Renal pelvis (tissue), 4 donors: Measurements from ENCODE around the gene PLLP. TPM values are rescaled to one million over a fixed set of nuclear protein-coding genes. Genes with fewer than 3 reads are reported as not detected.

ENCODE experiments used
- DNase-seq: peaks from one replicate; pipeline ENCODE4 v3.0.0-alpha.2; 2013
- polyA plus RNA-seq, 3 donors: library from polyadenylated mRNA; unstranded; fragments of 120-200 nt; gene quantifications; one replicate each; pipeline ENCODE4 v1.2.1, GENCODE V29; 2013; ENCODE audit not compliant: insufficient read length in 3 of 3

The PLLP gene
- polyA plus RNA-seq, 3 donors: 22.5 to 26.6 (median 24.7) TPM

- DNase-seq: no peak
Observed at GRCh38 chr16:57231821-57232350, 52.6 kb downstream of the PLLP start.

DNA sequence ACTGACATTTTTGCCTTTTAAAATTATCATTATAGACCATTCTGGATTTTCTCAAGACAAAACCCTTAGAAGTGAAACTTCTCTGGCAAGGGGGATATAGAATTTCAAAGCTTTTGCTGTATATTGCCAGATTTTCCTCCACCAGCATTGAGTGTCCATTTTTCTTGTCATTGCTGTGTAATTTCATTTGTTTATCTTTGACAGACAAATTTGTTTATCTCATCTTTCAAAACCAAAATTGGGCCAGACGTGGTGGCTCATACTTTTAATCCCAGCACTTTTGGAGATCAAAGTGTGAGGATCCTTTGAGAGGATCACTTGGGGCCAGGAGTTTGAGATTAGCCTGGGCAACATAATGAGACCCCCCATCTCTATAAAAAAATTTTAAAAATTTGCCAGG lies 55.4 kb downstream of the PLLP start:
- DNase-seq: no peak

DNA sequence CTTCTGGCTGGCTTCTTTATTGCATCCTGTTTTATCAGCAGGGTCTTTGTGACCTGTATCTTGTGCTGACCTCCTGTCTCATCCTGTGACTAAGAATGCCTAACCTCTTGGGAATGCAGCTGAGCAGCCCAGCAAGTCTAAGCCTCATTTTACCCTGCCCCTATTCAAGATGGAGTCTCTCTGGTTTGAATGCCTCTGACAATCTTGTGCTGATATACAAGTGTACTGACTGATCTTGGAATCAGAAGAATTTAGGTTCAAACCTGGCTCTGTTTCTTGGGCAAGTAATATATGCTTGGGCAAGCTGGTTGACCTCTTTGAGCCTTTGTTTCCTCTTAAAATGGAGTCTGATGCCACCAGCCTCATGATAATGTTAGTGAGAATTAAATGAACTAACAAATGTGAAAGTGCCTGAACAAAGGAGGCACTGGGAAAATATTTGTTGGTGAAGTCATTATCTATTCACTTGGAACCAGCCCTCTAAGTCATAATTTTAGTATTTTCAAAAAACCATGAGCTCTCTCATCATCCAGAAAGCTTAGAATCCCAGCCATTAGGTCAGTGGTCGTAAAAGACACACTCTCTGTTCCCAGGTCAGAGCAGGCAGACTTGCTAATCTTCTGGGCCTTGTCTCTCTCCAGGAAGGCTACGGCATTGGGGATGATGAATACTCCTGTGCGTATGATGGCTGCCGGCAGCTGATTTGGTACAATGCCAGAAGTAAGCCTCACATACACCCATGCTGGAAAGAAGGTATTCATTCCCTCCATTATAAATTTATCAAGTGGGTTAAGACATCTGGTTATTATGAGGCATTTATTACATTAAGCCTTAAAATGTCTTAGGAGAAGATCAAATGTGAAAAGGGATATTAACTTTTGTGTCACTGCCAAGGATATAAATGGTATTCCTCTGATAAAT lies 57.5 kb downstream of the PLLP start:
- DNase-seq: no peak

GRCh38 chr16:57225978-57226377 lies 58.5 kb downstream of the PLLP start:
- DNase-seq: no peak

DNA sequence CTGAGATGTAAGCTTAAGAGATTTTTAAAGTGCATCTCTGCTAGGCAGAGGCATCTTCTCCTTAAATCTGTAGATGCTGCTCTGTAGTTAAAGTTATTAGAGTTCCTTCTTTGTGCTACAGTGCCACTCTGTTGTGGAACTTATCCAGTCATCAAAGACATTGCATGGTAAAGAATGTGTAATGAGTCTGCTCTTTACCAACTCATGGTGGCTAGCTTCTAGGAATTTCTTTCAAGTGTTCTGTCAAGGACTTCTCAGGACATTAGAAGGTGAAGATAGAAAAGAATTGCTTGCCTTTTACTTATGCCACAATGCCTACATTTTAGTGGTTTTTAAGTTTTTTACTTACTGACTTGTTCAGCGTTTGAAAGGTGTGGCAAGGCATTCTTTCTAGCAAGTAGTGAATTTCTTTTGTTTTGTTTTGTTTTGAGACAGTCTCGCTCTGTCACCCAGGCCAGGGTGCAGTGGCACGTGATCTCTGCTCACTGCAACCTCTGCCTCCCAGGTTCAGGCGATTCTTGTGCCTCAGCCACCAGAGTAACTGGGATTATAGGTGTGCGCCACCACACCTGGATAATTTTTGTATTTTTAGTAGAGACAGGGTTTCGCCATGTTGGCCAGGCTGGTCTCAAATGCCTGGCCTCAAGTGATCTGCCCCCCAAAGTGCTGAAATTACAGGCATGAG lies 59.7 kb downstream of the PLLP start:
- no peak for DNase-seq

DNA sequence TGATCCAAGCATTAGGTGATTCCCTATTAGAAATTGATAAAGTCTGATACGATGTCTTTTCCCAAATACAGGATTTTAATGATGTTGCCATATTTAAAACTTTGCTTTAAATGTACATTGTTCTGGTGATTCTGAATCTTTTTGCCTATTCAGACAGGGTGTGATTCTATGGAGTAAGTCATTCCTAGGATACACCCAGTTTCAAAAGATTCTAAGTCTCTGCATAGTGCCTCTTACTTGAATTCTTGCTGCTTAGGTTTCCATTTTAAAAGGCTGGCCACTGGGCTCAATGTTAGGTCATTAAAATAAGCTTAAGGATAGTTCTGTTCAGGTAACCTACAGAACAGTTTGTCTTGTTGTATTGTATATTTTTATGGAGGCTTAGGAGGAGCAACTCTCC lies 61.4 kb downstream of the PLLP start:
- DNase-seq: no peak

DNA sequence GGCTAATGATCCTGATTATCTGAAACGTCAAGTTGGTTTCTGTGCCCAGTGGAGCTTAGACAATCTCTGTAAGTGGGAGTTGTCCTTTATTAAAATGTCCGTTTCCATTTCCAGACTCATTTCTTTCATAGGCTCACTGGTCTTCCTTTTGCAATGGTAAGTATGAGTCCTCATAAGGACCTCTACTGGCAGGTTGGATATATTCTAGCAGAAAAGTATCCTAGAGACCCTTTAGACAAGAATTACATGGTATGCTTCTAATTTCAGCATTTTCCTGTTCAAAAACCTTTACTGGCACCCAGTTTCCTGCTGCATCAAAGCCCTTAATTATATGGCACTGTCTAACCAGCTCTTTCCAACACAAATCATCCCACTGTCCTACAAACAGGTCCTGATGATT lies 67.5 kb downstream of the PLLP start:
- DNase-seq: no peak

DNA sequence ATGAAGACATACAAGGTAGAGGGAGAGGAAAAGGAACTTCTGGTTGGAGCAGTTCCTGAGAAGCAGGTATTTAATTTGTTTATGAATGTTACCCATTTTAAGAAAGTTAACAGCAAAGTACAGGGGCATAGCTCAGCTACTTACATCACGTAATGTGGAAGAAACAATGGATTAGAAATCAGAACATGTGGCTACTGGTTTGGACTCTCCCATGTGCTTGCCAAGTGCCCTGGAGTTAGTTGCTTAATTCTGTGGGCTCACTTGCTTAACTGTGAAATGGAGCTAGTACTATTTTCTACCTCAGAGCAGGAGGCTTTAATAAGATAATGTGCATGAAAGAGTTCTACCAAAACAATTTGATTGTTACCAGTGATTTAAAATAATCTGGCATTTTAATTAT lies 71.0 kb downstream of the PLLP start:
- no peak for DNase-seq

DNA sequence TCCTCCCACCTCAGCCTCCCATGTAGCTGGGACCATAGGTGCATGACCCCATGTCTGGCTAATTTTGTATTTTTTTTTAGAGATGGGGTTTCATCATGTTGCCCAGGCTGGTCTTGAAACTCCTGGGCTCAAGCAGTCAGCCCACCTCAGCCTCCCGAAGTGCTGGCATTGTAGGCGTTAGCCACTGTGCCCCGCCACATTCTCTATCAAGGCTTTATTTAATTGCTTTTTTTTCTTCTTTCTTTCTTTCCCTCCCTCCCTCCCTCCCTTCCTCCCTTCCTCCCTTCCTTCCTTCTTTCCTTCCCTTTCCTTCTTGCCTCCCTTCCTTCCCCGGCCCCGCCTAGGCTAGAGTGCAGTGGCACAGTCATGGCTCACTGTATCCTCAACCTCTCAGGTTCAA lies 74.7 kb downstream of the PLLP start:
- DNase-seq: no peak

DNA sequence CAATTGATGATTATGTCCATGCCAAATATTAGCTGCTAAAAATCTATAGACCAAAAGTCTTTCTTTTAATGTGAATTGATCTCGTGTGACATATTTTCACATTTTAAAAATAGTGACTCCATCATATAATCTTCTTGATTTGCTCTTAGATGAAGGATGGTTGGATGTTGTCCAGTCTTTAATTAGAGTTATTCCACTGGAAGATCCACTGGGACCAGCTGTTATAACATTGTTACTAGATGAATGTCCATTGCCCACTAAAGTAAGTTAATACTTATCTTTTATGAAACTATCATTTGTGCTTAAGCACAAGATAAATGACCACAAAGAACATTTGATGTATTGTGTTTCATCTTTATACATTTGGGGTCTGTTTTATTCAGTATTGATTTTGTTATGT lies 75.5 kb downstream of the PLLP start:
- DNase-seq: no peak

Other genes with a start within 250 kb of the PLLP start
- 10 to 100 TPM; 35.1 to 40.3 (median 36.4) TPM for gene CPNE2, start 192.1 kb downstream of the PLLP start, polyA plus RNA-seq
- 100 to 1,000 TPM in 2 of 3 donors, 10 to 100 TPM in 1; 97.8 to 135 (median 124) TPM for gene PSME3IP1, start 98.6 kb downstream of the PLLP start, polyA plus RNA-seq
- gene RSPRY1, start 98.3 kb downstream of the PLLP start, polyA plus RNA-seq: 10 to 100 TPM; 44.2 to 50.3 (median 44.7) TPM
- 10 to 100 TPM; 70.7 to 71.1 (median 70.9) TPM for gene ARL2BP, start 39.4 kb downstream of the PLLP start, polyA plus RNA-seq
- under 1 TPM; 0.06 to 0.18 (median 0.13) TPM for gene CCL22, start 74.1 kb upstream of the PLLP start, polyA plus RNA-seq
- 10 to 100 TPM; 30.3 to 33.2 (median 32.3) TPM for gene CX3CL1, start 87.8 kb upstream of the PLLP start, polyA plus RNA-seq
- gene CCL17, start 120.1 kb upstream of the PLLP start, polyA plus RNA-seq: under 1 TPM in 2 of 3 donors, not detected in 1; 0.21 to 0.43 TPM
- gene CIAPIN1, start 162.7 kb upstream of the PLLP start, polyA plus RNA-seq: 100 to 1,000 TPM in 1 of 3 donors, 10 to 100 TPM in 2; 95.5 to 100 (median 98.5) TPM
- 100 to 1,000 TPM; 100 to 114 (median 114) TPM for gene COQ9, start 162.8 kb upstream of the PLLP start, polyA plus RNA-seq
- gene POLR2C, start 178.0 kb upstream of the PLLP start, polyA plus RNA-seq: 10 to 100 TPM; 84.1 to 87.3 (median 86.4) TPM
- gene DOK4, start 201.8 kb upstream of the PLLP start, polyA plus RNA-seq: 10 to 100 TPM; 34.3 to 36.8 (median 35.0) TPM